Measurements from ENCODE around the gene FNDC3B. TPM values are rescaled to one million over a fixed set of nuclear protein-coding genes. Genes with fewer than 3 reads are reported as not detected.

The FNDC3B gene
- total RNA-seq, 1 experiment from 2014 or later, result 173 TPM

DNA sequence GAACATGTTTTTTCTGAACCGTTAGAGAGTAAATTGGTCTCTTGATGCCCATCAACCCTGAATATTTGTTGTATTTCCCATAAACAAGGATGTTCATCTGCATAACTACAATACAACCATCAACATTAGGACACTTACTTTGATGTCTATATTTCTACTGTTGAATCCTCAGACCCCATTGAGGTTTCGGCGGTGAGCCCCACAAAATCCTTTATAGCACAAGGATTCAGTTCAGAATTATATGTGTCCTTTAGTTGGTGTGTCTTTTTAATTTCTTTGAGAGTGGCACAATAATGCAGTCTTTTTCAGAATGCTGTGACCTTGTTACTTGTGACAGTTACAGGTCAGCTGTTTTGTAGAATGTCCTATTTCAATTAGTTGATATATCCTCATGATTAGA lies 158.0 kb downstream of the FNDC3B start:
- DNase-seq (ENCODE audit: low read depth, low spot score), result no peak
- no peak for ATAC-seq
- in situ Hi-C loops (cut with HindIII; ENCODE audit: low pct_unique_long_range_greater_than_20kb, low sequenced_read_pairs), result no loop called here
- Histone ChIP-seq H3K9me3 (ENCODE audit: control insufficient read depth, insufficient read depth, low read depth, low read length) (no peaks in the 10 kb centered on the region), H3K4me3 (ENCODE audit: low read depth in 2 of 2, low read length in 2 of 2) (no peak overlapping the region), H3K36me3 (ENCODE audit: control insufficient read depth, insufficient read depth, low read length) (no peaks in the 10 kb centered on the region), H3K27me3 (ENCODE audit: control insufficient read depth, insufficient read depth, low read length) (no peaks in the 10 kb centered on the region), H3K4me1 (ENCODE audit: control insufficient read depth, insufficient read depth, low read length) (peaks cover 53% of the 10 kb centered on the region), H3K27ac (ENCODE audit: low read length) (no peak overlapping the region; the same call in 1 of the 2 replicates)
- intact Hi-C loops (cut with micrococcal nuclease; ENCODE audit: unreplicated experiment), result no loop called here
- ChIA-PET POLR2A (no interaction called here), CTCF (no interaction called here)
- BruUV-seq (replicated peaks), result no TSS peak
- no peak for TF ChIP-seq POLR2AphosphoS5 (IDR thresholded peaks at IDR 0.05; ENCODE audit: low read depth, low read length)
- TF ChIP-seq, protein P1, sequence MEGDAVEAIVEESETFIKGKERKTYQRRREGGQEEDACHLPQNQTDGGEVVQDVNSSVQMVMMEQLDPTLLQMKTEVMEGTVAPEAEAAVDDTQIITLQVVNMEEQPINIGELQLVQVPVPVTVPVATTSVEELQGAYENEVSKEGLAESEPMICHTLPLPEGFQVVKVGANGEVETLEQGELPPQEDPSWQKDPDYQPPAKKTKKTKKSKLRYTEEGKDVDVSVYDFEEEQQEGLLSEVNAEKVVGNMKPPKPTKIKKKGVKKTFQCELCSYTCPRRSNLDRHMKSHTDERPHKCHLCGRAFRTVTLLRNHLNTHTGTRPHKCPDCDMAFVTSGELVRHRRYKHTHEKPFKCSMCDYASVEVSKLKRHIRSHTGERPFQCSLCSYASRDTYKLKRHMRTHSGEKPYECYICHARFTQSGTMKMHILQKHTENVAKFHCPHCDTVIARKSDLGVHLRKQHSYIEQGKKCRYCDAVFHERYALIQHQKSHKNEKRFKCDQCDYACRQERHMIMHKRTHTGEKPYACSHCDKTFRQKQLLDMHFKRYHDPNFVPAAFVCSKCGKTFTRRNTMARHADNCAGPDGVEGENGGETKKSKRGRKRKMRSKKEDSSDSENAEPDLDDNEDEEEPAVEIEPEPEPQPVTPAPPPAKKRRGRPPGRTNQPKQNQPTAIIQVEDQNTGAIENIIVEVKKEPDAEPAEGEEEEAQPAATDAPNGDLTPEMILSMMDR (IDR thresholded peaks at IDR 0.05), result no peak
- TF ChIP-seq, protein P2, sequence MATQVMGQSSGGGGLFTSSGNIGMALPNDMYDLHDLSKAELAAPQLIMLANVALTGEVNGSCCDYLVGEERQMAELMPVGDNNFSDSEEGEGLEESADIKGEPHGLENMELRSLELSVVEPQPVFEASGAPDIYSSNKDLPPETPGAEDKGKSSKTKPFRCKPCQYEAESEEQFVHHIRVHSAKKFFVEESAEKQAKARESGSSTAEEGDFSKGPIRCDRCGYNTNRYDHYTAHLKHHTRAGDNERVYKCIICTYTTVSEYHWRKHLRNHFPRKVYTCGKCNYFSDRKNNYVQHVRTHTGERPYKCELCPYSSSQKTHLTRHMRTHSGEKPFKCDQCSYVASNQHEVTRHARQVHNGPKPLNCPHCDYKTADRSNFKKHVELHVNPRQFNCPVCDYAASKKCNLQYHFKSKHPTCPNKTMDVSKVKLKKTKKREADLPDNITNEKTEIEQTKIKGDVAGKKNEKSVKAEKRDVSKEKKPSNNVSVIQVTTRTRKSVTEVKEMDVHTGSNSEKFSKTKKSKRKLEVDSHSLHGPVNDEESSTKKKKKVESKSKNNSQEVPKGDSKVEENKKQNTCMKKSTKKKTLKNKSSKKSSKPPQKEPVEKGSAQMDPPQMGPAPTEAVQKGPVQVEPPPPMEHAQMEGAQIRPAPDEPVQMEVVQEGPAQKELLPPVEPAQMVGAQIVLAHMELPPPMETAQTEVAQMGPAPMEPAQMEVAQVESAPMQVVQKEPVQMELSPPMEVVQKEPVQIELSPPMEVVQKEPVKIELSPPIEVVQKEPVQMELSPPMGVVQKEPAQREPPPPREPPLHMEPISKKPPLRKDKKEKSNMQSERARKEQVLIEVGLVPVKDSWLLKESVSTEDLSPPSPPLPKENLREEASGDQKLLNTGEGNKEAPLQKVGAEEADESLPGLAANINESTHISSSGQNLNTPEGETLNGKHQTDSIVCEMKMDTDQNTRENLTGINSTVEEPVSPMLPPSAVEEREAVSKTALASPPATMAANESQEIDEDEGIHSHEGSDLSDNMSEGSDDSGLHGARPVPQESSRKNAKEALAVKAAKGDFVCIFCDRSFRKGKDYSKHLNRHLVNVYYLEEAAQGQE (IDR thresholded peaks at IDR 0.05; ENCODE audit: insufficient read depth in 1 of 2, low read depth in 2 of 2, low read length in 1 of 2), result no peak
- no peak for TF ChIP-seq SIN3A (IDR thresholded peaks at IDR 0.05; ENCODE audit: borderline replicate concordance, insufficient read depth, low read depth, low read length)
- no peak for TF ChIP-seq TCF7L2 (IDR thresholded peaks at IDR 0.05; ENCODE audit: low read depth, low read length)

DNA sequence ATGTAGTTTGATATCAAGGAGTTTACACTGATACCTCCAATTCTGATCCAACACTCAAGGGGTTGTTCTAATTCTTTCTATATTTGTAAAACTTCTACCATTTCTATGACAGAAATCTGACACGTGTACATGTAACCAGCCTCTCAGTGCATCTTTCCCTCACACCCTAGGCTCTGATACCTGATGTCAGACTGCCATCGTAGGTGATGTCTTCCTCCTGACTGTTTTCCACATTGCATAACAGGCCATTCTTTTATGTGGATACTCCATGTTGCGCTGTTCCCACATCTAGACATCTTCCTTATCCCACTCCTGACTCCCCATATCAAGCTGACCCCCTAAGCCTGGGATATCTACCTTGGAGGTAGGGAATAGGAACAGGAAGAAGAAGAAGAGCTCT lies 159.1 kb downstream of the FNDC3B start:
- no peak overlapping the region for H3K27ac ChIP-seq (ENCODE audit: low read length)
- ATAC-seq, result no peak

More for the DNA sequence above, 159.1 kb downstream of the FNDC3B start:
- no TSS peak for BruUV-seq (replicated peaks)
- Histone ChIP-seq H3K27me3 (ENCODE audit: control insufficient read depth, insufficient read depth, low read length) (no peaks in the 10 kb centered on the region), H3K36me3 (ENCODE audit: control insufficient read depth, insufficient read depth, low read length) (no peaks in the 10 kb centered on the region), H3K9me3 (ENCODE audit: control insufficient read depth, insufficient read depth, low read depth, low read length) (no peaks in the 10 kb centered on the region), H3K4me1 (ENCODE audit: control insufficient read depth, insufficient read depth, low read length) (peaks cover 57% of the 10 kb centered on the region), H3K4me3 (ENCODE audit: low read depth in 2 of 2, low read length in 2 of 2) (no peak overlapping the region)
- ChIA-PET POLR2A (interaction anchor here (0.5 to 0.6 kb wide), 2 partner anchors 49 to 421 kb away, joined by 3 to 17 read pairs; no protein-coding TSS in a partner anchor), CTCF (no interaction called here)
- in situ Hi-C loops (cut with HindIII; ENCODE audit: low pct_unique_long_range_greater_than_20kb, low sequenced_read_pairs), result no loop called here
- TF ChIP-seq, protein P1 (IDR thresholded peaks at IDR 0.05), result no peak
- TF ChIP-seq TCF7L2 (IDR thresholded peaks at IDR 0.05; ENCODE audit: low read depth, low read length), result no peak
- no peak for TF ChIP-seq POLR2AphosphoS5 (IDR thresholded peaks at IDR 0.05; ENCODE audit: low read depth, low read length)
- TF ChIP-seq, protein P2 (IDR thresholded peaks at IDR 0.05; ENCODE audit: insufficient read depth in 1 of 2, low read depth in 2 of 2, low read length in 1 of 2), result no peak
- TF ChIP-seq SIN3A (IDR thresholded peaks at IDR 0.05; ENCODE audit: borderline replicate concordance, insufficient read depth, low read depth, low read length), result no peak
- no peak for DNase-seq (ENCODE audit: low read depth, low spot score)
- intact Hi-C loops (cut with micrococcal nuclease; ENCODE audit: unreplicated experiment), result no loop called here
